ENCODE results near the gene SMARCE1.

GRCh38 chr17:40617678-40618240 is 29.9 kb downstream of the SMARCE1 start:
- no peak for TF ChIP-seq ZNF621 (tag by site-specific recombination; IDR thresholded peaks at IDR 0.05)
- no peak for TF ChIP-seq ZNF624 (tag by site-specific recombination; IDR thresholded peaks at IDR 0.05)
- no peak for TF ChIP-seq CTCF (tag by site-specific recombination; IDR thresholded peaks at IDR 0.05)
- no peak for TF ChIP-seq TSHZ1 (tag by site-specific recombination; IDR thresholded peaks at IDR 0.05; ENCODE audit: borderline replicate concordance)
